ENCODE measurements around the gene XRCC4.

DNA sequence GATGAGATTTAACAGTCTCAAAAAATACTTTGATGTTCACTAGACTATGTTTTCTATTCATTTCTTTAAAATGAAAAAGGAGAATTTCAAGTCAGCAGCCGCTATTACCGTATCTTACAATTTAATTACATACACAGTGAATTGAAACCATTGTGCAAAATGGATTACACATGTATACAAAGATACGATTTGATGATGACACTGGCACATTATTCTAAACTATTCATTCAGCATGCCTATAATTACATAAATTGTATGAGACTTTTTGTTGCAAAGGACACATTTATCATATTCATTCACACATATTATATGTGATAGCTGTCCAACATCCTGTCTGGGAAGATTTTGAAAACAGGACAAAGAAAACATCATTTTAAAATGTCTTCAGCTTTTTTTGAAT, 275.9 kb downstream of the XRCC4 start:
- no peak for TF ChIP-seq POLR2A (IDR thresholded peaks at IDR 0.05)
- TF ChIP-seq, protein P1, sequence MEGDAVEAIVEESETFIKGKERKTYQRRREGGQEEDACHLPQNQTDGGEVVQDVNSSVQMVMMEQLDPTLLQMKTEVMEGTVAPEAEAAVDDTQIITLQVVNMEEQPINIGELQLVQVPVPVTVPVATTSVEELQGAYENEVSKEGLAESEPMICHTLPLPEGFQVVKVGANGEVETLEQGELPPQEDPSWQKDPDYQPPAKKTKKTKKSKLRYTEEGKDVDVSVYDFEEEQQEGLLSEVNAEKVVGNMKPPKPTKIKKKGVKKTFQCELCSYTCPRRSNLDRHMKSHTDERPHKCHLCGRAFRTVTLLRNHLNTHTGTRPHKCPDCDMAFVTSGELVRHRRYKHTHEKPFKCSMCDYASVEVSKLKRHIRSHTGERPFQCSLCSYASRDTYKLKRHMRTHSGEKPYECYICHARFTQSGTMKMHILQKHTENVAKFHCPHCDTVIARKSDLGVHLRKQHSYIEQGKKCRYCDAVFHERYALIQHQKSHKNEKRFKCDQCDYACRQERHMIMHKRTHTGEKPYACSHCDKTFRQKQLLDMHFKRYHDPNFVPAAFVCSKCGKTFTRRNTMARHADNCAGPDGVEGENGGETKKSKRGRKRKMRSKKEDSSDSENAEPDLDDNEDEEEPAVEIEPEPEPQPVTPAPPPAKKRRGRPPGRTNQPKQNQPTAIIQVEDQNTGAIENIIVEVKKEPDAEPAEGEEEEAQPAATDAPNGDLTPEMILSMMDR (IDR thresholded peaks at IDR 0.05), result no peak

Data from heart left ventricle (tissue), 13 donors.